ENCODE measurements around the gene FRZB. TPM values are rescaled to one million over a fixed set of nuclear protein-coding genes. Genes with fewer than 3 reads are reported as not detected.

The FRZB gene
- total and polyA plus RNA-seq, 2 of the 13 experiments (the other 11 are each of a cell fraction or from before 2014, with no cell fraction given) = 0.04 to 1.2 TPM

GRCh38 chr2:182866461-182867406 lies at the start of gene FRZB (continued):
- TF ChIP-seq ZNF407 (CRISPR knock-in tag; IDR thresholded peaks at IDR 0.05; ENCODE audit: not compliant biosample characterization) (no peak), HNRNPLL (IDR thresholded peaks at IDR 0.05; ENCODE audit: low read depth, low read length, poor library complexity, severe bottlenecking) (peak; percentile 32), ZBTB40 (IDR thresholded peaks at IDR 0.05) (no peak), ZBTB40 (CRISPR knock-in tag; IDR thresholded peaks at IDR 0.05) (no peak), ZNF547 (CRISPR knock-in tag; IDR thresholded peaks at IDR 0.05) (0 out of 2 replicates have a peak, but pooled peaks have one; percentile 7), FLYWCH1 (CRISPR knock-in tag; IDR thresholded peaks at IDR 0.05) (0 out of 2 replicates have a peak, but pooled peaks have one; percentile 34), KLF6 (CRISPR knock-in tag; IDR thresholded peaks at IDR 0.05) (0 out of 2 replicates have a peak, but pooled peaks have one; percentile 21), HDAC1 (CRISPR knock-in tag; IDR thresholded peaks at IDR 0.05) (peak; percentile 28; the same call in 1 of the 2 replicates), ZNF670 (CRISPR knock-in tag; IDR thresholded peaks at IDR 0.05; ENCODE audit: borderline replicate concordance) (no peak), MAF1 (CRISPR knock-in tag; IDR thresholded peaks at IDR 0.05; ENCODE audit: borderline replicate concordance) (no peak), ZNF777 (CRISPR knock-in tag; IDR thresholded peaks at IDR 0.05) (0 out of 2 replicates have a peak, but pooled peaks have one; percentile 32)

Measured in HepG2 (cell line).